Endothelial cell of umbilical vein (primary cell): ENCODE results near the gene OPCML.

Experiments
- CTCF ChIP-seq, 2 donors: IDR thresholded peaks; 1 replicate in 1 of 2; 2 replicates in 1 of 2; pipeline ENCODE4 v1.5.1; 2011; ENCODE audit warnings: low read length in 2 of 2, mild to moderate bottlenecking in 2 of 2, moderate library complexity in 2 of 2, control low read depth in 1 of 2, inconsistent platforms in 1 of 2, low read depth in 1 of 2; ENCODE audit not compliant: insufficient read depth in 1 of 2; ENCODE audit errors: extremely low read depth in 1 of 2
- JUN ChIP-seq: IDR thresholded peaks from 2 replicates; pipeline ENCODE4 v1.6.1; 2011; ENCODE audit warnings: borderline replicate concordance, low read depth; ENCODE audit not compliant: insufficient read length, insufficient read depth
- MAX ChIP-seq: IDR thresholded peaks from 2 replicates; pipeline ENCODE4 v1.6.1; 2011; ENCODE audit not compliant: insufficient read depth, insufficient read length
- MYC ChIP-seq: IDR thresholded peaks from one replicate; pipeline ENCODE4 v1.6.1; 2011; ENCODE audit warnings: mild to moderate bottlenecking, low read depth, low read length
- POLR2A ChIP-seq: IDR thresholded peaks from 2 replicates; pipeline ENCODE4 v1.6.1; 2012; ENCODE audit warnings: low read depth, mild to moderate bottlenecking, control low read depth, low read length
- POLR2AphosphoS5 ChIP-seq: IDR thresholded peaks from 2 replicates; pipeline ENCODE4 v1.6.1; 2012; ENCODE audit warnings: low read depth, mild to moderate bottlenecking, control low read depth, low read length, moderate library complexity; ENCODE audit not compliant: insufficient read depth

- no peak for TF ChIP-seq CTCF (IDR thresholded peaks at IDR 0.05; ENCODE audit: extremely low read depth in 1 of 2, insufficient read depth in 1 of 2, low read depth in 1 of 2, low read length in 2 of 2)
- TF ChIP-seq JUN, result no peak
- no peak for TF ChIP-seq POLR2A
- TF ChIP-seq POLR2AphosphoS5, result no peak
- TF ChIP-seq MYC, result no peak
- TF ChIP-seq MAX, result no peak
These were observed 673.0 kb downstream of the OPCML start for GRCh38 chr11:132859306-132859705.
